Stimulated activated CD8-positive, alpha-beta memory T cell treated with anti-CD3 and anti-CD28 coated beads, Interleukin-4, amount 100 ng/mL, for 1 hour (primary cell): ENCODE results near the gene ZNF25.
"Not testable (repeated sequence)": the region's sequence is repeated elsewhere in the genome, so short reads cannot be mapped to it uniquely, and the experiment has no call there.

Experiments
- DNase-seq, 2 donors: peaks; one replicate each; pipeline ENCODE4 v3.0.0-alpha.2; 2020; ENCODE audit warnings: low read depth in 2 of 2, low spot score in 1 of 2

The ZNF25 gene

DNA sequence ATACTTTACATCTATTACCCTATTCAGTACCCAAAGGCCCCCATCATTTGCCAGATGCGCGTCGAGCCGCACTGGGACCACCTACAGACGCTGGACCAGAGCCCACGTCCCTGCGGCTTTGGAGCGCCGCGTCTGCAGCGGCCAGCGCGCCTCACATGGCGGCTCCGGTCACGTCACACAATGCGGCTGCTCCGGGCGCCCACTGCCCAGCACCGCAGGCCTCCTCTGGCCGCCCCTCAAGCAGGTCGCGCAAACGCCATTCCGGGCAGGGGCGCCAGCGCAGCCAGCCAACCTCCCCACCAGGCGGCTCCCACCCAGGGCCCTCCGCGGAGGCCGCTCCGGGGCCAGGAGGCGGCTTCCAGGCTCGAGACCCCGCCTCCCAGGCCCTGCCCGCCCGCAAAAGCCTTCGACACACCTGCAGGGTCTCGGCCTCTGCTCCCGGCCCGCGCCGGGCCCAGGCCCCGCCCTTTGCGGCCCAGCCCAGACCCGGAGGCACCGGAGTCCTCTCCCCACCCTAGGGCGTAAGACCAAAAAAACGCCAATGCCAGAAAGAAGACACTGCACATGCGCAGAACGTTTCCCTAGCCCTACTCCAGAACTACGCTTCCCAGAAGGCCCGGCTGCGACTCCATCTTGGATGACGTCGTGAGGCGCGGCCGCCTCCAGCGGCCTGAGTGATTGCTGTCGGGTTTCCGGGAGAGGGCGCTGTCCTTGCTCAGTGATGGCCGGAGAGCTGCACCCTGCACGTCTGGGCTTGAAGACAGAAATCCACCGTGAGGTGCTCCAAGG, at the start of gene ZNF25:
Gene ZNF25 (minus strand): TSS at position 557 of the 789 bp plus-strand sequence. CDS start 4,925 bp downstream, outside the sequence.
- DNase-seq, result peak; percentile 92 to 96

GRCh38 chr10:38025283-38025682, 48.8 kb upstream of the ZNF25 start:
- no peak for DNase-seq

DNA sequence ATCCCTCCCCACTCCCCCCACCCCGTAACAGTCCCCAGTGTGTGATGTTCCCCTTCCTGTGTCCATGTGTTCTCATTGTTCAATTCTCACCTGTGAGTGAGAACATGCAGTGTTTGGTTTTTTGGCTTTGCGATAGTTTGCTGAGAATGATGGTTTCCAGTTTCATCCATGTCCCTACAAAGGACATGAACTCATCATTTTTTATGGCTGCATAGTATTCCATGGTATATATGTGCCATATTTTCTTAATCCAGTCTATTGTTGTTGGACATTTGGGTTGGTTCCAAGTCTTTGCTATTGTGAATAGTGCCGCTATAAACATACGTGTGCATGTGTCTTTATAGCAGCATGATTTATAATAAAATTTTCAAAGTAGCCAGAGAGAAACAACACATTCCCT, 42.7 kb upstream of the ZNF25 start:
- not testable (repeated sequence) for DNase-seq

DNA sequence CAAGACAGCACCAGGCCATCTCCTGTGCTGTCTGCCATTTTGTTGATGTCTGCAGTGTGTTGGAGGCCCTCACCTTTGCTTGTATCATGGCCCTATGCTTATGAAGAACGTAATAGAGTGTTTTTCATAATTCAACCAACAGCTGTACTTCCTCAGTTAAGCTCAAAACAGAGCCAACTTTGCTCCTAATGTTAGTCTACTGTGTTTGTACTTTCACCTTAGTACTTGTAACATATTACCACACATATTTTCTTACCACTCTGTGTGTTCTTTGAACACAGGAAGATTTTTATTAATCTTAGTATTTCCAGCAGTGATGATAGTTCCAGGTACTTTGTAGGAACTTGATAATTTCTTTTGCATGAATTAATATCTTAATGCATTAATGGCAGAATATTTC, 39.9 kb upstream of the ZNF25 start:
- DNase-seq, result no peak

DNA sequence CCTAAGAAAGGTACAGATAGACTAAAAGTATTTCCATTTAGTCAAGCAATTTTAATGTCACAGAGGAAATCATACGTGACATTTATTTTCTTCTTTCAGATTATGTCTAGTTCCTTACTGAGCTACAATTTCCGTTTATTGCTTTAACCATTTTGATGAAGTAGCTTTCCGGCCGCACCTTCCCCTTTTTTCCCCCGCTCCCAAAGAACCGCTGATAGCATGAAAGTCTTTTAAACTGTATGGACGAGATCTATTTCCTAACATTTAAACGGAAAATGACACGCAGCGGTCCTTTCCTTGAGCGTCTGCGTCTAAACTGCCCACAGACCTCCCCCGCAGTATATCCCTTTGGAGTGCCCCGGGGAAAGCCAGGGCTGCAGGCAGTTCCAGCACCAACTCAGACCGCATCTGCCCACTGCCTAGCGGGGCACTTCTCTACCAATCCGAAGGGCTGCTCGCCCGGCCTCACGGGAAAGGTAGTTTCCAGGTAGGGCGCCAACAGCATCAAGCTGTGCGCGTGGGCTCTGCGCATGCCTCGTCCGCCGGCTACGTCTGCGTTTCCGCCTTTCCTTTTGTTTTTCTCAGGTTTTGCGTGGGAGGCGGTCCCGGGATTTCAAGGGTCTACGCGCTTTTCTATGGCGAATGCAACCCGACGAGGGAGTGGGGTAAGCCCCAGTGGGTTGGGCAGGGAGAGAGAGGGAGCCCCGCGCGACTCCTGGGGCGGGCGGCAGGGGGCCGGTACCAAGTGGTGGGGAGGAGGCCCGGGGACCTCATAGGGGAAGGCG, 33.9 kb upstream of the ZNF25 start, which contains the start of gene ZNF33A:
Gene ZNF33A (plus strand): TSS at position 557 of the 785 bp plus-strand sequence. CDS start 1,667 bp downstream, outside the sequence.
- peak; percentile 78 to 85 for DNase-seq

DNA sequence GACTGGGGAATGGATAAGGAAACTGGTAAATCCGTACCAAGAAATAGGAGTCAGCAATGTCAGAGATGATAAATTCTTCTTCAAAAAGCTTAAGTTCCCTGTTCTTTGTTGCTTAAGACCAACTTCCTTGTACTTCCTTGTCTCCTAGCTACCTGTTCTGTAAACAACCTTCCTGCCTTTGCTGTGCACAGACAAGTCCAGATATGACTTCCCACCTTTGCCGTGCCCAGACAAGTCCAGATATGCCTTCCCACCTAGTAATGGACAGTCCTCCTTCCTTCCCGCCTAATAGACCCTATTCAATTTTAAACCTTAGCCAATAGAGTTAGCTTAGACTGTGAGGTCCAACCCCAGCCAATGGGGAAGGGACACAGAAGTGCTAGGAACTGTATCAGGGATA, 31.5 kb upstream of the ZNF25 start:
- DNase-seq, result no peak

GRCh38 chr10:38007551-38007950, 31.1 kb upstream of the ZNF25 start:
- DNase-seq, result no peak

DNA sequence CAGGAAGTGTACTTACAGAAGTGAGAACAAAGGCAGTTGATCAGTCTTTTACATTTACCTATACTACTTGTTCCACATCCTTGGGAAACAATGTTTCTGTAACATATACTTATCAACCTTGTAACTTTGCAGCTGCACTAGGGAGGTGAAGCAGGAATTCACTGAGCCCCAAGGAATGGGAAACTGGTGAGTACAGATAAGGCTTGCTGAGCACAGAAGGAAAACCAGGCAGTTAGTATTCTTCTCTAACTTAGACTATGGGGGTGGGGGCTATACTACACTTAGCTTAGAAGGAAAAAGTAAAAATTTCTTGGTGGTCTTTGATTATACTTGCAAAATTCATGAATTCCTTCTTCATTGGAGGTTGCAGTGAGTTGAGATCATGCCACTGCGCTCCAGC, 27.1 kb upstream of the ZNF25 start:
- DNase-seq, result no peak

DNA sequence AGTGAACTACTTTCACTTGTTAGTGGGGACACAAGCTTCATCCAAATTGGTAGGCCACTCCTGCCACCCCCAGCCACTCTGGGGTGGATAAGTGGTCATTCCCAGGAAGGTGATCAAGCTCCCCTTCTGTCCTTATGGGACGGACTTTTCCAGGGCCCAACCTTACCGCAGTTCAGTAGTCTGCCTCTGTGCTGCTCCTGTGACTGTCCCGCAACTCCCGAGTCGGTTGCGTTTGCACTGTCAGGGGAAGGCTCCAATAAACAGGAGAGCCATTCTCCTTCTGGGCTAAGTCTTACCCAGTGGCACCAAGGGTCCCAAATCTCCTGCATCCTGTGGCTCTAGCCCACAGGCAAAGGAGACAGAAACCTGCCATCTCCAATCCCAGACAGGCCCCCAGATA, 26.6 kb upstream of the ZNF25 start:
- DNase-seq, result no peak

- DNase-seq, result not testable (repeated sequence)
These were observed 24.0 kb upstream of the ZNF25 start for GRCh38 chr10:38000474-38000873.

- not testable (repeated sequence) for DNase-seq
These were observed 22.5 kb upstream of the ZNF25 start for GRCh38 chr10:37998920-37999319.

DNA sequence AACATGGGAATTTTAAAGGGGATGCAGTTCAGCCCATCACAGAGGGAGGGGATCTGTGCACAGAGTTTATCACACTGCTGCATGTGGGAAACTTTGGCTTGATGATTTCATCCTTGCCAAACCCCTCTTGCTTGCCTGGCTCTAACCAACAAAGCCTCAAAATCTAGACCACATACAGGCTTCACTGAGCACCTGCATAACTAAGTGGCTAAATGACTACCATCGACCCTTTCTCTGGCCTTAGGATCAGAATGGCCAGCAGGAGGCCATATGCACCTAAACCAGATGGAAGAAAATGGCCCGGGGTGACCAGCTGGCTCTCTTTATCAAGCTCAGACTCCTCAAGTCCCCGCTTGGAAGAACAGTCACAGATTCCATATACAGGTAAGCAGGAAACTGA, 15.6 kb upstream of the ZNF25 start:
- no peak for DNase-seq

- no peak for DNase-seq
These were observed 15.2 kb upstream of the ZNF25 start for GRCh38 chr10:37991655-37992054.

DNA sequence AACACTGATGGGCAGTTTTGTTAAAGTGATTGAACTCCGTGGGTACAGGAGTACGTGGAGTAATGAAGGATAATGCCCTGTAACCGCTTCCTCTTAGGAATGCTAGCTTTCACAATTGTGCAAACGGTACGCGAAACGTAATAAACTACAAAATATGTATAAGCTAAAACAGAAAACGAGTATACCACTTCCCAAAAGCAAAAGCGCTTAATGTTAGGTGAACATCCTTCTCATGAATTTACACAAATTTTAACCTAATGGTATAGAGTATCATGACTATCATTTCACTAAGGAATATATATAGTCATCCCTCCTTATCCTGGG, 395 bp upstream of the ZNF25 start:
- DNase-seq, result no peak

- no peak for DNase-seq
These were observed 951 bp downstream of the ZNF25 start for GRCh38 chr10:37975401-37975991.

DNA sequence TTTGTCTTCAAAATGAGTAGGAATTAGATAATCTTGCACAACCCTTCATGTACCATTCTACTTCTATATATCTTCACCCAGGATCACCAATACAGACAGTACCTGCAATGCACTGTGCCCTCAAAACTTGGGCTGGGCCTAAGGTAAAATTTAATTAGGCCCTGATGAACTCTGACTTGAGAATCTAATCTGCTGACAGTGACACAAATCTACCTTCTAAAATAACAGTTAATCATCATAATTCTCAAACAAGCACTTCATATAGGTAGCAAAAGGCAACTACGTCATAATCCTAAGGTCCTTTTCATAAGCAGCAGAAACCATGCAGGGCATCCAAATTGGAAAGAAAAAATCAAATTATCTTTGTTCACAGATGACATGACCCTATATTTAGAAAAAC, 4.1 kb downstream of the ZNF25 start:
- no peak for DNase-seq

GRCh38 chr10:37965006-37965405, 11.4 kb downstream of the ZNF25 start:
- DNase-seq, result no peak

GRCh38 chr10:37960591-37961137, 15.8 kb downstream of the ZNF25 start:
- DNase-seq, result no peak

GRCh38 chr10:37957841-37958240, 18.6 kb downstream of the ZNF25 start:
- no peak for DNase-seq

DNA sequence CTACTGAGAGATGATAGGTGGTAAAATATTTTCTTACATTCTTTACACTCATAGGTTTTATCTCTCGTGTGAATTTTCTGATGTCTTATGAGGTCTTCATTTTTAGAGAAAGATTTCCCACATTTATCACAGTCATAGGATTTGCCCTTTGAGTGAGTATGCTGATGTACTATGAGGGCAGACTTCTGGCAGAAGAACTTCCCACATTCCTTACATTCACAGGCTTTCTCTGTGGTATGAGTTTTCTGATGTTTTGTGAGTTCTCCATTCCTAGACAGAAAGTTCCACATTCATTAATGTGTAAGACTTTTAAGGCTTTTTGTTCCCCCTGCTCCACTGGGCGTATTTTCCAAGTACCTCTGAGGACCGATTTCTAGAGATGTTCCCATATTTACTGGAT, 23.5 kb downstream of the ZNF25 start:
- no peak for DNase-seq

DNA sequence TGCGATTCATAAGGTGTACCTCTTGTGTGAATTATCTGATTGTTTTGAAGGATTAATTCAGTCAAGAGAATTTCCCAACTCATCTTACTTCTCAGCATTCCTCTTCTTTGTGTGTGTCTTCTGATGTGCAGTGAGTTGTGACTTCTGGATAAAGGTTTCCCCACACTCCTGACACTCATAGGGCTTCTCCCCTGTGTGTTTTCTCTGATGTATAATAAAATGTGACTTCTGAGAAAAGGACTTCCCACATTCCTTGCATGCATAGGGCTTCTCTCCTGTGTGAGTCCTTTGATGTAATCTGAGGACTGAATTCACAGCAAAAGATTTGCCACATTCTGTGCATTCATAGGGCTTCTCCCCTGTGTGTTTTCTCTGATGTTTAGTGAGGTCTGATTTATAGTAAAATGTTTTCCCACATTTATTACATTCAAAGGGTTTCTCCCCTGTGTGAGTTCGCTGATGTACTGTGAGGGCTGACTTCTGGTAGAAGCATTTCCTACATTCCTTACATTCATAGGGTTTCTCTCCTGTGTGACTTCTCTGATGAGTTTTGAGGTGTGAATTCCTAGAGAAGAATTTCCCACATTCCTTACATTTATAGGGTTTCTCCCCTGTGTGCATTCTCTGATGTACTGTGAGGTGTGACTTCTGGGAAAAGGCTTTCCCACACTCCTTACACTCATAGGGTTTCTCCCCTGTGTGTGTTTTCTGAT, 24.2 kb downstream of the ZNF25 start:
- DNase-seq, result no peak
